ENCODE results near the gene PRKD1. TPM values are rescaled to one million over a fixed set of nuclear protein-coding genes. Genes with fewer than 3 reads are reported as not detected.

The PRKD1 gene
- total RNA-seq, 2 donors from 2014 or later: 12.0 to 12.6 TPM

DNA sequence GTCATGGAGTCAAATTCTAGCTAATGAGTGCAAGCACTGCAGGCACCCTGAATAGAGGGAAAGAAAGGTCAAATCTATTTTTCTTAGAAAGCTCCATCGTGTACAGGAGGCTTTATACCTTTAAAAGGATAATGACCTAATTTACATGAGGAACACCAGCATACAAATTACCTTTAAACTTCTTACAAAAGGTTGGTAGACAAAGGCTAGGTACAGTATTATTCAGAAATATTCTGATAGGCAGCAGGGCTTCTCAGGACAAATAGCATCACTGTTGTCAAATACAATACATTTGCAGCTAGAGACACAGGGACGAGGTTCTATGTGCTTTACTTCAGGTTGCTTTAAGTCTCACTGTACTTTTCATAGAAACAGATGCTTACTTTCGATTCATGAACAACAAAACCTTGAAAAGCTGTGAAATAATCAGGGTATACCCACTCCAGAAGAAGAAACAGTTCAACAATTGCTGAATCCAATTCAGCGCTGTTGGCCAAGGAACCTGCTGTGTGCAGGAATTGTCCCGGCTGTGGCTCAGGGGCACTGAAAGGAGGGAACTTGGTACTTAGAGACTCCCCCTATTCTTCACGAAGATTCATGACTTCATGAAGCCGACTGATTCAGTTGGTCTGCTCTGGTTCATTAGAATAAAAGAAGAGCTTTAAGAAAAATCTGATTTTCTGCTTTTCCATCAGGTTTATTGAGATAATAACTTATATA is 252.9 kb downstream of the PRKD1 start:
- no peak overlapping the region for H3K4me3 Mint-ChIP-seq
- DNase-seq: no peak
- H3K27ac ChIP-seq (ENCODE audit: low read depth, low read length): peak overlapping the region; percentile 40
- no peaks in the 10 kb centered on the region for H3K36me3 ChIP-seq (ENCODE audit: control insufficient read depth, insufficient read depth, low read length)
- H3K9me3 ChIP-seq (ENCODE audit: control insufficient read depth, low read length): no peaks in the 10 kb centered on the region
- H3K9me3 Mint-ChIP-seq: no peaks in the 10 kb centered on the region
- H3K27ac Mint-ChIP-seq: no peak overlapping the region
- no peak overlapping the region for H3K4me3 ChIP-seq (ENCODE audit: low read length)
- peaks cover 5% of the 10 kb centered on the region for H3K4me1 Mint-ChIP-seq
- H3K27me3 Mint-ChIP-seq (ENCODE audit: insufficient read depth): no peaks in the 10 kb centered on the region
- H3K4me1 ChIP-seq (ENCODE audit: control insufficient read depth, insufficient read depth, low read length): no peaks in the 10 kb centered on the region
- H3K36me3 Mint-ChIP-seq (ENCODE audit: low read depth): no peaks in the 10 kb centered on the region
- no peak overlapping the region for H3K9ac ChIP-seq (ENCODE audit: extremely low read depth, low read length, poor library complexity, severe bottlenecking)
- H3K27me3 ChIP-seq (ENCODE audit: control insufficient read depth, insufficient read depth, low read length, poor library complexity, severe bottlenecking): no peaks in the 10 kb centered on the region
- TF ChIP-seq, protein P1, sequence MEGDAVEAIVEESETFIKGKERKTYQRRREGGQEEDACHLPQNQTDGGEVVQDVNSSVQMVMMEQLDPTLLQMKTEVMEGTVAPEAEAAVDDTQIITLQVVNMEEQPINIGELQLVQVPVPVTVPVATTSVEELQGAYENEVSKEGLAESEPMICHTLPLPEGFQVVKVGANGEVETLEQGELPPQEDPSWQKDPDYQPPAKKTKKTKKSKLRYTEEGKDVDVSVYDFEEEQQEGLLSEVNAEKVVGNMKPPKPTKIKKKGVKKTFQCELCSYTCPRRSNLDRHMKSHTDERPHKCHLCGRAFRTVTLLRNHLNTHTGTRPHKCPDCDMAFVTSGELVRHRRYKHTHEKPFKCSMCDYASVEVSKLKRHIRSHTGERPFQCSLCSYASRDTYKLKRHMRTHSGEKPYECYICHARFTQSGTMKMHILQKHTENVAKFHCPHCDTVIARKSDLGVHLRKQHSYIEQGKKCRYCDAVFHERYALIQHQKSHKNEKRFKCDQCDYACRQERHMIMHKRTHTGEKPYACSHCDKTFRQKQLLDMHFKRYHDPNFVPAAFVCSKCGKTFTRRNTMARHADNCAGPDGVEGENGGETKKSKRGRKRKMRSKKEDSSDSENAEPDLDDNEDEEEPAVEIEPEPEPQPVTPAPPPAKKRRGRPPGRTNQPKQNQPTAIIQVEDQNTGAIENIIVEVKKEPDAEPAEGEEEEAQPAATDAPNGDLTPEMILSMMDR (conservative IDR thresholded peaks at IDR 0.05): no peak
- 86 to 89% methylated on average over 3 to 6 of the region's 7 CpGs for WGBS, 2 experiments (ENCODE audit: insufficient coverage in 1 of 2, insufficient read length in 1 of 2)

- H3K4me1 Mint-ChIP-seq: peaks cover 5% of the 10 kb centered on the region
- Histone ChIP-seq H3K27me3 (ENCODE audit: control insufficient read depth, insufficient read depth, low read length, poor library complexity, severe bottlenecking) (no peaks in the 10 kb centered on the region), H3K9me3 (ENCODE audit: control insufficient read depth, low read length) (no peaks in the 10 kb centered on the region), H3K4me1 (ENCODE audit: control insufficient read depth, insufficient read depth, low read length) (no peaks in the 10 kb centered on the region), H3K36me3 (ENCODE audit: control insufficient read depth, insufficient read depth, low read length) (no peaks in the 10 kb centered on the region), H3K9ac (ENCODE audit: extremely low read depth, low read length, poor library complexity, severe bottlenecking) (no peak overlapping the region), H3K4me3 (ENCODE audit: low read length) (no peak overlapping the region), H3K27ac (ENCODE audit: low read depth, low read length) (no peak overlapping the region)
- no peaks in the 10 kb centered on the region for H3K27me3 Mint-ChIP-seq (ENCODE audit: insufficient read depth)
- DNase-seq: no peak
- no peak overlapping the region for H3K4me3 Mint-ChIP-seq
- no peaks in the 10 kb centered on the region for H3K9me3 Mint-ChIP-seq
- TF ChIP-seq, protein P1 (conservative IDR thresholded peaks at IDR 0.05): no peak
- H3K27ac Mint-ChIP-seq: no peak overlapping the region
- 67 to 87% methylated on average over 1 to 3 of the region's 3 CpGs for WGBS, 2 experiments (ENCODE audit: insufficient coverage in 1 of 2, insufficient read length in 1 of 2)
- H3K36me3 Mint-ChIP-seq (ENCODE audit: low read depth): no peaks in the 10 kb centered on the region
These were observed 254.8 kb downstream of the PRKD1 start for GRCh38 chr14:29672831-29673230.

GRCh38 chr14:29671034-29671433 is 256.6 kb downstream of the PRKD1 start:
- no peak overlapping the region for H3K27ac ChIP-seq (ENCODE audit: low read depth, low read length)
- no peak overlapping the region for H3K4me3 ChIP-seq (ENCODE audit: low read length)
- H3K27me3 ChIP-seq (ENCODE audit: control insufficient read depth, insufficient read depth, low read length, poor library complexity, severe bottlenecking): no peaks in the 10 kb centered on the region
- no peaks in the 10 kb centered on the region for H3K36me3 Mint-ChIP-seq (ENCODE audit: low read depth)
- no peak overlapping the region for H3K27ac Mint-ChIP-seq
- no peak overlapping the region for H3K9ac ChIP-seq (ENCODE audit: extremely low read depth, low read length, poor library complexity, severe bottlenecking)
- no peak for DNase-seq
- no peaks in the 10 kb centered on the region for H3K4me1 ChIP-seq (ENCODE audit: control insufficient read depth, insufficient read depth, low read length)
- no peaks in the 10 kb centered on the region for H3K36me3 ChIP-seq (ENCODE audit: control insufficient read depth, insufficient read depth, low read length)
- TF ChIP-seq, protein P1 (conservative IDR thresholded peaks at IDR 0.05): no peak
- H3K4me1 Mint-ChIP-seq: peaks cover 5% of the 10 kb centered on the region
- H3K9me3 ChIP-seq (ENCODE audit: control insufficient read depth, low read length): no peaks in the 10 kb centered on the region
- H3K27me3 Mint-ChIP-seq (ENCODE audit: insufficient read depth): no peaks in the 10 kb centered on the region
- no peak overlapping the region for H3K4me3 Mint-ChIP-seq
- no peaks in the 10 kb centered on the region for H3K9me3 Mint-ChIP-seq
- 88 to 89% methylated on average over 1 of the region's 1 CpG for WGBS, 2 experiments (ENCODE audit: insufficient coverage in 1 of 2, insufficient read length in 1 of 2)
